AG10803 (cell line): ENCODE measurements around the gene DHRS12.
"Not testable (repeated sequence)": the region's sequence is repeated elsewhere in the genome, so short reads cannot be mapped to it uniquely, and the experiment has no call there.

Source experiments
- DNase-seq: peaks from one replicate; pipeline ENCODE4 v3.0.0; 2010; ENCODE audit warnings: low read depth
- H3K4me3 ChIP-seq: 2 replicates; pipeline ENCODE4 v1.5.1; 2011; ENCODE audit warnings: mild to moderate bottlenecking, low read length, control low read depth
- TF ChIP-seq, protein P1 (sequence below): conservative IDR thresholded peaks from 2 replicates; pipeline ENCODE4 v1.5.1; 2011; ENCODE audit warnings: mild to moderate bottlenecking, low read length, control low read depth, inconsistent platforms

Gene DHRS12

DNA sequence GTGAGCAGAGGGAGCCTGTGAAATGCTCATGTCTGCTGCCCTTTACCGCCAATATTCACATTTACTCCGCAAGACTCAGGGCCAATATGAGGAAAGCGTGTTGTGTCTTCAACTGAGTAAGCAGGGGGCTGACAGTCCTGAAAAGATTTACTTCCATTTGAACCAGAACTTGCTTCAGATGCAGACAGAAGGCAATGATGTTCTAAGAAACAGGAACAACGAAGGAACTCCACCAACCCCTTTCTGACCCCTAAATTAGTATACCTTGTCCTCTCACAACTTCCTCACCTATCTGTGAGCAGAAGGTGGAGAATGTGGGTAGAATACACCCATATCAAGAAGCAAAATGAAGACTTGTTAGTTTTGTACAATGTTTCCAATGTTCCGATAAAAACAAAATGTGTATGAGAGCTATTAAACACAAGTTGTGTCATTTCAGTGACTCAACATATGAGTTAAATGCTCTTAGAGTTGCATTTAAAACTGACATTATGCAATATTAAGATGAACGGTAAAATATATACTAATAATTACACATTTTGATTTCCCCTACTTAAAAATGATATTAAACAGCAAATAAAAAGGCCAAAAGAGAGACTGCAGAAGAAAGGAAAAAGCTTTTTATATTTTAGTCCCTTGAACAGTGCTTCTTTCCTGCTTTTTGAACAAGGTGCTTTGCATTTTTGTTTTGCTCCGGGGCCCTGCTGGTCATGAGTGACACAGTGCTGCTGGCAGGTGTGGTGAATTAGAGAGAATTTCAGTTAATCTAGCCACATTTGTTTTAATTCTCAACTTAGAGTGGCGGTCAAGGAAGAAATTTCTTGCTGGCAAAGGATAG, 25.0 kb upstream of the DHRS12 start:
- no peak for DNase-seq
- H3K4me3 ChIP-seq, result no peak overlapping the region
- TF ChIP-seq, protein P1, sequence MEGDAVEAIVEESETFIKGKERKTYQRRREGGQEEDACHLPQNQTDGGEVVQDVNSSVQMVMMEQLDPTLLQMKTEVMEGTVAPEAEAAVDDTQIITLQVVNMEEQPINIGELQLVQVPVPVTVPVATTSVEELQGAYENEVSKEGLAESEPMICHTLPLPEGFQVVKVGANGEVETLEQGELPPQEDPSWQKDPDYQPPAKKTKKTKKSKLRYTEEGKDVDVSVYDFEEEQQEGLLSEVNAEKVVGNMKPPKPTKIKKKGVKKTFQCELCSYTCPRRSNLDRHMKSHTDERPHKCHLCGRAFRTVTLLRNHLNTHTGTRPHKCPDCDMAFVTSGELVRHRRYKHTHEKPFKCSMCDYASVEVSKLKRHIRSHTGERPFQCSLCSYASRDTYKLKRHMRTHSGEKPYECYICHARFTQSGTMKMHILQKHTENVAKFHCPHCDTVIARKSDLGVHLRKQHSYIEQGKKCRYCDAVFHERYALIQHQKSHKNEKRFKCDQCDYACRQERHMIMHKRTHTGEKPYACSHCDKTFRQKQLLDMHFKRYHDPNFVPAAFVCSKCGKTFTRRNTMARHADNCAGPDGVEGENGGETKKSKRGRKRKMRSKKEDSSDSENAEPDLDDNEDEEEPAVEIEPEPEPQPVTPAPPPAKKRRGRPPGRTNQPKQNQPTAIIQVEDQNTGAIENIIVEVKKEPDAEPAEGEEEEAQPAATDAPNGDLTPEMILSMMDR, result no peak

DNA sequence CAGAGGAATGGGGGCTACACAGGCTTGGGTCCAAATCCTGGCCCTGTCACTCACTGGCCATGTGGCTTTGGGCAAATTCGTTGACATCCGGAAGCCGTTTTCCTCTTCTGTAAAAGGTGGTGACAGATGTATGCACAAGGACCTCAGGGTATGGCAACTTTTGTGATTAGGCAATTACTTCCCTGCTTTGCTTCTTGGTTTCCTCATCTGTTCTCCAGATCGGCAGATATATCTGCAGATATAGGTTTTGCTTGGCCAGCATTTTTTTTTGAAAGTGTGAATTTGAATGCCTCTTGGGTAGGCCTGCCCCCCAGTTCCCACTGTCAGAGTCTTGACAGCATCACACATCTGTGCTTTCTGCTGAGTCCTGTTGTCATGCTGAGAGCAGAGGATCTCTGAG, 23.3 kb upstream of the DHRS12 start:
- DNase-seq, result no peak
- H3K4me3 ChIP-seq, result no peak overlapping the region
- TF ChIP-seq, protein P1, result no peak

DNA sequence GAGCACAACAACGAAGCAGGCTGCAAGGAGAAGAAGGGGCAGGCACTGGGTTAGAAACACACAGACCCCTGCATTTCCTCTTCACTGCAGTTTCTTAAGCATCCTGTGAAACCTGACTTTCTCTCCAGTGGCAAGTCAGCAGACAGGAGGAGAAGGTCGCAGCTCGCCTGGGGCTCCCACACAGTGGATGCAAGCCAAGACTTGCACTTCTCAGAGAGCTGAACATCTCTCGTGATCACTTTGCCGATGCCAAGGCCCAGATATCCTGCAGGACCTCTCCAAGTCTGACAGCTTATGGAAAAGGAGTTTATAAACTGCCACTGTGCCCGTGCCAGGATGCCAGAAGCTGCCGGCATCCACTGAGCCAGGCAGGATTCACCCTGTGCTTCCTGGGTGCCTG, 22.6 kb upstream of the DHRS12 start:
- H3K4me3 ChIP-seq, result no peak overlapping the region
- DNase-seq, result no peak
- TF ChIP-seq, protein P1, result no peak

DNA sequence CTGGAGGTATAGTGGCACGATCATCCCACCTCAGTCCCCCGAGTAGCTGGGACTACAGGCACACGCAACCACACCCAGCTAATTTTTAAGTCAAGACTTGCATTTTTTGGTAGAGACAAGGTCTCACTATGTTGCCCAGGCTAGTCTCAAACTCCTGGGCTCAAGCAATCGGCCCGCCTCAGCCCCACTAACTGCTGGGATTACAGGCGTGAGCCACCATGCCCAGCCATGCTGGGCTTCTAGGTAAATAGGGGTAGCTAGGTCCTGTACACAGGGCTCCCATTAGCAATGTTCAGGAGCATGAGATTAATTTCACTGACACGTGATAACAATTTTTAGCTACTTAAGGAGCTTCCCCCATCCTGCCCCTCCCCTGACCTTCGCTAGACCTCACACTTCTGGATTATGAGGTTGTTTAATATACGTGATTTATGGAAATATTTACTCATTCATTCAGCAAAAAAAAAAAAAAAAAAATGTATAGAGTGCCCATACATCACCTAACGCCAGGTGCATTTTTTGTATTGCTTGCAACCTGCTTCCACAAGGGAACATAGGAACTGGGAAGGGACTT, 21.8 kb upstream of the DHRS12 start:
- DNase-seq, result no peak
- TF ChIP-seq, protein P1, result no peak
- no peak overlapping the region for H3K4me3 ChIP-seq

DNA sequence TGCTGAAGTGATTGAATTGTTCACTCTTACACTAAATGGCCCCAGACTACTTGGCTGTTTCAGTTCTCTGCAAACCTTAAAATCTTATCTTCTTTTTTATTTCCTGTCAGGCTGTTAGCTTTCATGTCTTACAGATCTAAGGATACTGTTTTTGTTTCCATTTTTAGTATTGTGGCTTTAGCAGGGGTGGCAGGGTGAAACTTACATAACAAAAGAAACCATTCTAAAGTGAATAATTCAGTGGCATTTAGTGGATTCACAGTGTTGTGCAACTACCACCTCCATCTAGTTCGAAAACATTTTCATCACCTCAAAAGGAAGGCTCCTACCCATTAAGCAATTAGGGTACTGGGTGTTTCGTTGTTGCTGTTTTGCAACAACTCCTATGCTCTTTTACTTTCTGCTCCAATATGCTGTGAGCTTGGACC, 21.2 kb upstream of the DHRS12 start:
- DNase-seq, result peak; percentile 34
- H3K4me3 ChIP-seq, result no peak overlapping the region
- TF ChIP-seq, protein P1, result no peak

DNA sequence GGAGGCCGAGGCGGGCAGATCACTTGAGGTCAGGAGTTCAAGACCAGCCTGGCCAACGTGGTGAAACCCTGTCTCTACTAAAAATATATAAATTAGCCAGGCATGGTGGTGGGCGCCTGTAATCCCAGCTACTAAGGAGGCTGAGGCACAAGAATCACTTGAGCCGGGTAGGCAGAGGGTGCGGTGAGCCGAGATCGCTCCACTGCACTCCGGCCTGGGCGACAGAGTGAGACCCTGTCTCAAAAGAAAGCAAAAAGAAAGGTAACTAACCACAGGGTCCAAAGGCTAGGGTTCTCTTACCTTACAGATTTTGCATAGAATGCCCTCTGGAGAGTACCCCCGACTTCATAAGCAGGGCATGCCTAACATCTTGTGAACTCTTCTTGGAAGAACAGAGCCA, 20.7 kb upstream of the DHRS12 start:
- not testable (repeated sequence) for H3K4me3 ChIP-seq, DNase-seq

DNA sequence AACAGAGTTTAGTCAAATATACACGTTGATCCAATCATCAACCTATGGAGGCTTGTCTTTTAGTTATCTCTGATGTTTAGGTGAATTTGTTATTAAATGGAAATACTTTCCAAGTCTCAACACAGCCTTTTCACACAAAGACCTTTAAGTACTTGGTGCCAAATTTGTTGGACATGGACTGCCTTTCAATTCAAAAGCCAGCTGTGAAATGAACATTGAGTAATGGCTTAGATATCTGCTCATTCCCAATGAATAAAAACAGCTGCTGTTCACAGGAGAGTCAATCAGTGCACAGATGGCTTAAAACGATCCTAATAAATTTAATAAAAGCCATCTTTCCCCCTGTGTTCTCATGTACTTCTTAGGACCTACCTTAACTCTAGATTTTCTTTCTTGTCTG, 19.9 kb upstream of the DHRS12 start:
- TF ChIP-seq, protein P1, result no peak
- DNase-seq, result no peak
- H3K4me3 ChIP-seq, result no peak overlapping the region
